ENCODE results near the gene UNC93B1. TPM values are rescaled to one million over a fixed set of nuclear protein-coding genes. Genes with fewer than 3 reads are reported as not detected.

Gene UNC93B1
- total and polyA plus RNA-seq, 2 of the 8 experiments (the other 6 are each of a cell fraction or from before 2014, with no cell fraction given) = 18.9 to 34.3 TPM

- H3K4me2 ChIP-seq (ENCODE audit: insufficient read depth in 1 of 2, low read depth in 2 of 2, low read length in 2 of 2) = peak overlapping the region; percentile 39 to 78
- H3K4me1 ChIP-seq (replicated peaks in 1 of 4; ENCODE audit: control insufficient read depth in 3 of 4, insufficient read depth in 4 of 4, low read length in 3 of 4) = peaks cover 0 to 12% (median 4%) of the 10 kb centered on the region in 4 experiments; a peak in 5 of 7 replicates
- no peak overlapping the region for H3K27ac ChIP-seq (ENCODE audit: low read depth, low read length)
- H3K18ac ChIP-seq (ENCODE audit: extremely low read depth, low read length) = no peak overlapping the region
- 14% methylated on average over 58 of the region's 86 CpGs; no CpG with 5 or more reads in 1 of the 2 experiments for WGBS, 2 experiments (ENCODE audit: extremely low coverage in 1 of 2, insufficient coverage in 1 of 2, insufficient read length in 1 of 2, insufficient replicate concordance in 2 of 2, low coverage in 1 of 2, low lambda C conversion rate in 2 of 2, missing lambda C conversion rate in 1 of 2)
- FAIRE-seq (no peak), DNase-seq (ENCODE audit: low read depth in 1 of 2, low spot score in 2 of 2) (peak in 1 of 2 experiments; percentile 74)
- TF ChIP-seq KDM4A (IDR thresholded peaks at IDR 0.05; ENCODE audit: low read depth, low read length, severe bottlenecking) (peak; percentile 92), HDAC2 (IDR thresholded peaks at IDR 0.05; ENCODE audit: borderline replicate concordance in 1 of 2, low read depth in 2 of 2, low read length in 2 of 2) (0 out of 4 replicates have a peak, but pooled peaks of 1 of the 2 experiments have one; percentile 26), TAF1 (IDR thresholded peaks at IDR 0.05; ENCODE audit: low read depth, low read length) (0 out of 2 replicates have a peak, but pooled peaks have one; percentile 4), MAFK (IDR thresholded peaks at IDR 0.05; ENCODE audit: low read depth, low read length) (no peak), RXRA (IDR thresholded peaks at IDR 0.05; ENCODE audit: insufficient read depth, low read depth, low read length) (no peak)
- ChIA-PET POLR2A (ENCODE audit: partially characterized antibody) (interaction anchor here (1.0 to 1.8 kb wide), 2 partner anchors 36 to 48 kb away, joined by 3 to 6 read pairs; partner anchors contain the start of gene TCIRG1), CTCF (ENCODE audit: partially characterized antibody) (interaction anchor here (1.7 to 3.4 kb wide), 2 partner anchors 9 to 18 kb away, joined by 10 to 19 read pairs; no protein-coding TSS in a partner anchor)
- no peaks in the 10 kb centered on the region for H3K36me3 ChIP-seq (ENCODE audit: control insufficient read depth in 2 of 4, insufficient read depth in 4 of 4, low read length in 3 of 4)
- no peaks in the 10 kb centered on the region for H3K79me2 ChIP-seq (ENCODE audit: control insufficient read depth in 1 of 2, insufficient read depth in 2 of 2, low read length in 2 of 2)
- H3K9me3 ChIP-seq (ENCODE audit: insufficient read depth in 2 of 2, low read depth in 1 of 2, low read length in 1 of 2) = no peaks in the 10 kb centered on the region
- H3K27me3 ChIP-seq (replicated peaks in 1 of 4; ENCODE audit: control insufficient read depth in 3 of 4, extremely low read depth in 1 of 4, insufficient read depth in 3 of 4, low read length in 3 of 4) = peaks cover 0 to 5% (median under 1%) of the 10 kb centered on the region in 4 experiments; a peak in 2 of 7 replicates
- peaks cover 12% of the 10 kb centered on the region for H3K23me2 ChIP-seq (ENCODE audit: low read depth, low read length)
- H3K4me3 ChIP-seq (ENCODE audit: extremely low read depth in 1 of 4, insufficient read depth in 2 of 4, low read depth in 3 of 4, low read length in 4 of 4) = peak overlapping the region; percentile 39 to 76 (median 44)
- no peak overlapping the region for H3K4ac ChIP-seq (replicated peaks; ENCODE audit: insufficient read length, low read depth, low read length)
- no peak overlapping the region for H2BK20ac ChIP-seq (ENCODE audit: low read length)
- H4K91ac ChIP-seq (replicated peaks; ENCODE audit: insufficient read length, low read length) = peak overlapping the region; percentile 68
- H3K79me1 ChIP-seq (ENCODE audit: low read depth, low read length) = no peaks in the 10 kb centered on the region
- peak overlapping the region in 2 of 4 experiments; percentile 31 to 55; a peak in 2 of 7 replicates for H3K9ac ChIP-seq (replicated peaks in 1 of 4; ENCODE audit: extremely low read depth in 1 of 4, low read depth in 3 of 4, low read length in 3 of 4)
- no peak overlapping the region for H4K8ac ChIP-seq (ENCODE audit: extremely low read depth, insufficient read depth, low read length)
- H2BK12ac ChIP-seq (ENCODE audit: low read depth, low read length) = no peak overlapping the region
- no peak overlapping the region for H2AFZ ChIP-seq (ENCODE audit: low read length)
- no peak overlapping the region for H2BK120ac ChIP-seq (replicated peaks; ENCODE audit: low read depth, low read length)
- no peak overlapping the region for H2AK5ac ChIP-seq (ENCODE audit: low read depth, low read length)
- H3K23ac ChIP-seq (ENCODE audit: insufficient read length) = no peak overlapping the region
- H2BK5ac ChIP-seq (ENCODE audit: low read depth, low read length) = no peak overlapping the region
- no peak overlapping the region for H2BK15ac ChIP-seq (ENCODE audit: low read length)
- no peak overlapping the region for H4K5ac ChIP-seq (ENCODE audit: insufficient read length, low read depth, low read length)
- no peak overlapping the region for H3K56ac ChIP-seq (replicated peaks; ENCODE audit: insufficient read length, low read depth, low read length)
- H4K20me1 ChIP-seq (replicated peaks in 1 of 2; ENCODE audit: control insufficient read depth in 1 of 2, insufficient read depth in 2 of 2, low read length in 2 of 2) = peaks cover 0 to 2% of the 10 kb centered on the region in 2 experiments
- H3K14ac ChIP-seq (ENCODE audit: insufficient read length) = no peak overlapping the region
These were observed 705 bp downstream of the UNC93B1 start for GRCh38 chr11:68002938-68003845.

Data from H1 (cell line).